Gastrocnemius medialis (tissue), 4 donors: ENCODE data around the gene CISD2.

Experiments
- POLR2A ChIP-seq, 2 donors: fragments of 450-650 bp; IDR thresholded peaks; one replicate each; pipeline ENCODE4 v1.6.1; 2017; ENCODE audit warnings: antibody characterized with exemption in 2 of 2, mild to moderate bottlenecking in 2 of 2, moderate library complexity in 2 of 2
- TF ChIP-seq, protein P1 (sequence below), 5 experiments: fragments of 450-650 bp in 3 of 5; fragments of 200-600 bp in 2 of 5; sonication (generic) in 2 of 5; IDR thresholded peaks in 4 of 5; conservative IDR thresholded peaks in 1 of 5; 1 replicate in 4 of 5; 2 replicates in 1 of 5; pipeline ENCODE4 v1.5.1; 2016 to 2019; ENCODE audit warnings: antibody characterized with exemption in 5 of 5, mild to moderate bottlenecking in 3 of 5, moderate library complexity in 3 of 5

DNA sequence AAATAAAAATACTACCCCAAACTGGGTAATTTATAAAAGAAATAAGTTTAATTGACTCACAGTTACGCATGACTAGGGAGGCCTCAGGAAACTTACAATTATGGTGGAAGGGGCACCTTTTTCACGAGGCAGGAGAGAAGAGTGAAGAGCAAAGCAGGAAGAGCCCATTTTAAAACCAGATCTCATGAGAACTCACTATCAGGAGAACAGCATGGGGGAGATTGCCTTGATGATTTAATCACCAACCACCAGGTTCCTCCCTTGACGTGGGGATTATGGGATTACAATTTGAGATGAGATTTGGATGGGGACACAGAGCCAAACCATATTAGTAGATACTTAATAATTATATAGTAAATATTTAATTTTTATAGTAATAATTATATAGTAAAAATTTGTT is 10.1 kb downstream of the CISD2 start:
- TF ChIP-seq, protein P1, sequence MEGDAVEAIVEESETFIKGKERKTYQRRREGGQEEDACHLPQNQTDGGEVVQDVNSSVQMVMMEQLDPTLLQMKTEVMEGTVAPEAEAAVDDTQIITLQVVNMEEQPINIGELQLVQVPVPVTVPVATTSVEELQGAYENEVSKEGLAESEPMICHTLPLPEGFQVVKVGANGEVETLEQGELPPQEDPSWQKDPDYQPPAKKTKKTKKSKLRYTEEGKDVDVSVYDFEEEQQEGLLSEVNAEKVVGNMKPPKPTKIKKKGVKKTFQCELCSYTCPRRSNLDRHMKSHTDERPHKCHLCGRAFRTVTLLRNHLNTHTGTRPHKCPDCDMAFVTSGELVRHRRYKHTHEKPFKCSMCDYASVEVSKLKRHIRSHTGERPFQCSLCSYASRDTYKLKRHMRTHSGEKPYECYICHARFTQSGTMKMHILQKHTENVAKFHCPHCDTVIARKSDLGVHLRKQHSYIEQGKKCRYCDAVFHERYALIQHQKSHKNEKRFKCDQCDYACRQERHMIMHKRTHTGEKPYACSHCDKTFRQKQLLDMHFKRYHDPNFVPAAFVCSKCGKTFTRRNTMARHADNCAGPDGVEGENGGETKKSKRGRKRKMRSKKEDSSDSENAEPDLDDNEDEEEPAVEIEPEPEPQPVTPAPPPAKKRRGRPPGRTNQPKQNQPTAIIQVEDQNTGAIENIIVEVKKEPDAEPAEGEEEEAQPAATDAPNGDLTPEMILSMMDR (IDR thresholded peaks at IDR 0.05 in 4 of 5, conservative IDR thresholded peaks at IDR 0.05 in 1 of 5): no peak
- TF ChIP-seq POLR2A (IDR thresholded peaks at IDR 0.05): no peak
